Stimulated activated naive CD4-positive, alpha-beta T cell treated with Interleukin-2 at 50 U/mL for 16 hours (primary cell): ENCODE data around the gene ARHGAP32.

Experiments
- DNase-seq: peaks from one replicate; lab custom pipeline; 2025; lab: John Stamatoyannopoulos, UW

The ARHGAP32 gene

DNA sequence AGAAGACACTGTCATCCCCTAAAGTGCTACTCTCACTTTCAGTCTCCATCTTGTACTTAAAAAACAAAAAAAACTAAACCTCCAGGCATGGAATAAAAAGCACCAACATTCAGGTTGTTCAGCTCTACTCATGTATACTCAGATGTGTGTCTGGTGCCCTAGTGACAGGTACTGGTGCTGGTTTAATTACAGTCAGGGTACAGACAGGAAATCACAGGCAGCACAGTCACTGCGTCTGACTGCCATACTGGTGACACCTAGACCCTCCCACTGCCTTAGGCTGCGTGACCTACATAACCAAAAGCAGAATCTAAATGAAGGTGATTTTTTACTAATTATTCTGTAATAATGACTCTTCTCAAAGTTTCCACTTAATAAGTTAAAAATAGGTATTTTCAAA is at the start of gene ARHGAP32:
Gene ARHGAP32, minus strand, starts transcription at position 176 of the 400 bp plus-strand sequence. Its CDS starts 127 bp downstream, at position 49.
- no peak for DNase-seq

GRCh38 chr11:129239207-129239606 is 47.1 kb upstream of the ARHGAP32 start:
- DNase-seq = no peak

DNA sequence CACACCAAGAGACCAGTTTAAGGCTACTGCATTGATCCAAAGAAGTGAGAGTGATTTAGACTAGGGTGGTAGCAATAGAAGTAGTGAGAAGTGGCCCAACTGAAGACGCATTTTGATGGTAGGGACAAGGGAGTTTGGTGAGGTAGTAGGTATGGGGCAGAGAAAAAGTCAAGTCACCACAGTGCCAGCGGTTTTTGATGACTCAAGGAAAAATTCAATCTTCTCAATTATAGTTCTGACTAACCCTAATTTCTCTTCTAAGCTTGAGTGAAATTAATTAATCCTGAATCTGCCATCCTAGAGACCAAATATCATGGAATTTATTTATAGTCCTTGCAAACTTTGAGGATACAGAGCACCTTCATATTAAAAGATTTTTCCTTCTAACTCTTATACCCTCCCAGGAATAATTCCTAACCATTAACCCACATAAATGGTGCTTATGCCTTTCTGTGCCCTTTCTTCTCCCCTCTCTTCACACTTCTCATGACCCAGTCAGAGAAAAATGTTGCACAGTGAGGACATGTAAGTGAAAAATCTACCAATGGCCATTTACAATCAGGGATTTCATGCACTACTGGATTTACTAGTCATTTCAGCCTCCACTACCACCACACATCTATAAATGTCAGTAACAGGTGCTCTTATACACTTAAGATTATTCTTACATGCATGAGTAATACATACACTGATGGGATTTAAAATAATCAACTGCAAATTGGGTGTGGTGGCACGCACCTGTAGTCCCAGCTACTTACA is 45.9 kb upstream of the ARHGAP32 start:
- DNase-seq = no peak

GRCh38 chr11:129237456-129237855 is 45.3 kb upstream of the ARHGAP32 start:
- DNase-seq = no peak

DNA sequence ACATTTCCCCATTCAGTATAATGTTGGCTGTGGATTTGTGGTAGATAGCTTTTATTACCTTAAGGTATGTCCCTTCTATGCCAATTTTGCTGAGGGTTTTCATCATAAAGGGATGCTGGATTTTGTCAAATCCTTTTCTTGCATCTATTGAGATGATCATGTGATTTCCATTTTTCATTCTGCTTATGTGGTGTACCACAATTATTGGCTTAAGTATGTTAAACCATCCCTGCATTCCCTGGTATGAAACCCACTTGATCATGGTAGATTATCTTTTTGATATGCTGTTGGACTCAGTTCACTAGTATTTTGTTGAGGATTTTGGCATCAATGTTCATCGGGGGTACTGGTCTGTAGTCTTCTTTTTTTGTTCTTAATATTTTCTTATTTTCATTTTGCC is 44.7 kb upstream of the ARHGAP32 start:
- DNase-seq = no peak

GRCh38 chr11:129234978-129235377 is 42.9 kb upstream of the ARHGAP32 start:
- DNase-seq = no peak

GRCh38 chr11:129230006-129230405 is 37.9 kb upstream of the ARHGAP32 start:
- no peak for DNase-seq

DNA sequence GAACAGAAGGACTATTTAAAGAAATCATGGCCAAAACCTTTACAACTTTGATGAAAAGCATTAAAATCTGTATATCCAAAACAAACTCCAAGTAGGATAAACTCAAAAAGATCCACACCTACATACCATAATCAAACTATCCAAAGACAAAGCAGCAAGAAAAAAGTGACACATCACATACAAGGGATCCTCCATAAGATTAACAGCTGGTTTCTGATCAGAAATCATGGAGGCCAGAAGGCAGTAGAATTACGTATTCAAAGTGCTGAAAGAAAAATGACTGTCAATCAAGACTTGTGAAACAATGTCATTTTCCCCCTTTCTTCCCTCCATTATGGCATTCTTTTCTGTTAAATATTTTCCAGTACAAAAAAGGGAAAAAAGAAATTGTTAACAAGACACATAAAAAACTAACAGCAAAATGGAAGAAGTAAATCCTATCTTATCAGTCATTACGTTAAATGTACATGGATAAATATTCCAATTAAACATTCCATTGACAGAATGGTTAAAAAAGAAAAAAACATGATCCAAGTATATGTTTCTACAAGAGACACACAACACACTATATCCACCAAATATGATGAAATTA is 34.2 kb upstream of the ARHGAP32 start:
- no peak for DNase-seq

DNA sequence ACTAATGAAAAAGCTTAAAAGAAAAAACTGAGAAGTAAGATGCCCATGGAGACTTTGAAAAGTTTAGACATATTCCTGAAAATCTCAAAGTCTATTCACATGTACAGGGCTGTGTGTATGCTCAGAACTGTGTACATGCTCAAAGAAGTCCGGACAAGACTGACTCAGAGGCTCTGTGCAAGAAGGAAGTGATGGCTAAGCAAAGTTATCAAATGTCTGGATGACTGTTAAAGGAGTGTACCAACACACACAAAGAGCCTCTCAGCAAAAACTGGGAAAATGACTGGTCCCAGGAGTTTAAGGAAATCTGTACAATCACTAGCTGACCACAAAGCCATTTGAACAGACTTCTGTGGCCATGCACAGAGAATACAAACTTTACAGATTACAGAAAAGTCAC is 33.1 kb upstream of the ARHGAP32 start:
- DNase-seq = no peak

DNA sequence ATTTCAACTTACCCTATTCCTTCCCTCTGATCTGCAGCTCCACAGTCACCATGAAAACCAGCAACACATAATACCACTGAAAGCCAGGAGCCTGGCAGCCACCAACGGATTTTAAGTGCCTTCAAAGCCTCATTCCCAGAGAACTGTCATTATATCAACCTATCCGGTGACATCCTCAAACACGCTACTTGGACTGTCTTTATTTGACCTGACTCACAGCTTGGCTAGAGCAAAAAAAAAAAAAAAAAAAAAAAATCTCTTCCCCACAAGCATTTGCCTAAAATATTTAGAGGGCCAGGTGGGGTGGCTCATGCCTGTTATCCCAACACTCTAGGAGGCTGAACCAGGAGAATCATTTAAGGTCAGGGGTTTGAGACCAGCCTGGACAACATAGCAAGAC is 32.4 kb upstream of the ARHGAP32 start:
- DNase-seq = no peak

GRCh38 chr11:129223701-129224149 is 31.6 kb upstream of the ARHGAP32 start:
- no peak for DNase-seq

- no peak for DNase-seq
Observed at GRCh38 chr11:129223260-129223659, 31.1 kb upstream of the ARHGAP32 start.

DNA sequence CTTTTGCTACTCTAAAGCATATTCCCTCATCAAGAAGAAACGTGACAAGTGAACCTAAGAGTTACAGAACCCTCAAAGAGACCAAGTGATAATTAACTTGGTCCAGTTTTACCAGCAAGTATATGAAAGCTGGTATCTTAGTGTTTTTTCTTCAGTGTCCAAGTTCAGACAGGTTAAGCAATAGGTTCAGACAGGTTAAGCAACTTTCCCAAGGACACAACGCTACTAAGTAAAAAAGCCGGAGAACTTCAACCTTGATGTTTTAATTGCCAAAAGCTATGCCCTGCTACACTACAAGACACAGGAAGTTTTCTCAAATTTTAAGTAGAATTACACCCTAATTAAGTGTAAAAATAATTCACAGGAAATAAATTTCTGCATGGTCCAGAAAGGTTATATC is 30.0 kb upstream of the ARHGAP32 start:
- DNase-seq = no peak

DNA sequence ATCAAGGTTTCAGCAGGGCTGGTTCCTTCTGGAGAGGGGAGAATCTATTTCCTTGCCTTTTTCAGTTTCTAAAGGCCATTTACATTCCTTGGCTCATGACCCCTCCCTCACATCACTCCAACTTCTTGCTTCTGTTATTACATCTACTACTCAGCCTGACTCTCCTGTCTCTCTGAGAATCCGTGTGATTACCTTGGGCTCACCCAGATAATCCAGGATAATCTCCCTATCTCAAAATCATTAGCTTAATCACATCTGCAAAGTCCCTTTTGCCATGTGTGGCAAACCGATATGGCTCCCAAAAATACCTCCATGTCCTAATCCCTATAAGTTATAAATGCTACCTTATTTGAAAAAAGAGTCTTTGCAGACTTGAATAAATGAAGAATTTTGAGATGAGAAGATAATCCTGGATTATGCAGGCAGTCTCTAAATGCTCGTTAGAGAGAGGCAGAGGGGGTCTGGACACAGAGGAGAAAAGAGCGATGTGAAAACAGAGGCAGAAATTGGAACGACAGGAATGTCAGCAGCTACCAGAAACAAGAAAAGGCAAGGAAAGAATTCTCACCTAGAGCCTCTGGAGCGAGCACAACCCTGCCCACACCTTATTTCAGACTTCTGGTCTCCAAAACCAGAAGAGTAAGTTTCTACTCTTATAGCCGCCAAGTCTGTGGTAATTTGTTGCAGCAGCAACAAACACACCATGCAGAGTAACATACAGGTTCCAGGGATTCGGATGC is 23.6 kb upstream of the ARHGAP32 start:
- DNase-seq = no peak

- no peak for DNase-seq
Observed at GRCh38 chr11:129214710-129215295, 22.7 kb upstream of the ARHGAP32 start.

GRCh38 chr11:129213261-129213660 is 21.1 kb upstream of the ARHGAP32 start:
- DNase-seq = no peak

GRCh38 chr11:129211397-129211796 is 19.3 kb upstream of the ARHGAP32 start:
- no peak for DNase-seq

GRCh38 chr11:129210831-129211181 is 18.7 kb upstream of the ARHGAP32 start:
- DNase-seq = no peak

- no peak for DNase-seq
Observed at GRCh38 chr11:129209891-129210830, 18.0 kb upstream of the ARHGAP32 start.

DNA sequence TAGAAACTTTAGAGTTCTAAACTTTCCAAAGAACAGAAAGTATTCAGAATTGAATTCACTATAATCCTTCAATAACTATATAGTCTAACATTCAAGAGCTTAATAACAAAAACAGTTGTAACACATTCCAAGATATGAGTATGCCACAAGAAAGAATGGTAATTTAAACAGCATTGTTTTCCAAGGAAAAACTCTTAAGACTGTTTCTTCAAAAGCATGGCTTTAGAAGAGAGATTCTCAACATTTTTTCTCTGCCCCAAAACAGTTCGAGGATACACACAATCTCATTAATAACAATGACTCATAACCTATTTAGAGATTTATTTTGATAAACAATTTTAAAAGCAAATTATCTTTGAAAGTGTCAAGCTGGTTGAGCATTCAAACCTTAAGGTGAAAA is 16.7 kb upstream of the ARHGAP32 start:
- DNase-seq = no peak

DNA sequence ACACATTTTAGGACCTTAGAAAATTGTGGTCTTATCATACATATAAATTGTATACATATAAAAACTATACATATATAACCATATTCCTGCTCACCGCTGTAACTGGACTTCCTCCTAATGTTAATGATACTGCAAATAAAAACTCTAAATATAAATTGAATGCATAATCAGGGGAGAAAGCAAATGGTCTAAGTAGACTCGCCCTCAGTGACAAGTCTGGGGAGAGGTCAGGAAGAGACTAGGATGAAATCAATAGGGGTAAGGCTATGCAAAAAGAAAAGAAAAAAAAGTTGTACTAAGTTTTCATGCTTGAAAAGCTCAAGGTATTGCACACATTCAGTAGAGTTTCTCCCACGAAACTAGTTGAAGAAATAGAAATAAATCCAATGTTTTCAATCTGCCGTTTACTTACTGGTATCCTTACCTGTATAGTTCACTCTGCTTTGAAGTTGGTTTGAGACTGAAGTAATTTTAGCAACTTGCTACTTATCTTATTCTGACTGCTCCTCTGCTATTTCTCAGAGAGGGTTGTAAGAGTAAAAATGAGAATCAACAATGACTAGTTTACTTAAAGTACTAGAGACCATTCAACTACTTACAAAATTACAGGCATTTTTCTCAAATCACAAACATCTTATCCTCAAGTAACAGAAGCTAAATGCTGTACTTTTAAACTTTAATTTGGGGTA is 12.2 kb upstream of the ARHGAP32 start:
- DNase-seq = no peak
